T-helper 1 cell treated with Interleukin-12 subunit alpha and Interleukin-12 subunit beta and Interleukin-4 antibody, amounts not matched to agents 30 μg/mL and 1 μg/mL, for 36 hours (primary cell): ENCODE results near the gene TBX10.
"Not testable (repeated sequence)": the region's sequence is repeated elsewhere in the genome, so short reads cannot be mapped to it uniquely, and the experiment has no call there.

Experiments used
- H3K27ac Mint-ChIP-seq: one replicate; pipeline ENCODE4 v1.8.0; 2021; ENCODE audit warnings: mild to moderate bottlenecking, mixed read lengths
- H3K27me3 Mint-ChIP-seq: one replicate; pipeline ENCODE4 v1.8.0; 2021; ENCODE audit warnings: low read depth, mixed read lengths
- H3K36me3 Mint-ChIP-seq: one replicate; pipeline ENCODE4 v1.8.0; 2021; ENCODE audit warnings: low read depth, mixed read lengths
- H3K4me1 Mint-ChIP-seq: one replicate; pipeline ENCODE4 v1.8.0; 2021; ENCODE audit warnings: low read depth, mixed read lengths
- H3K4me3 Mint-ChIP-seq: one replicate; pipeline ENCODE4 v1.8.0; 2021; ENCODE audit warnings: mild to moderate bottlenecking, moderate library complexity, mixed read lengths
- H3K9me3 Mint-ChIP-seq: one replicate; pipeline ENCODE4 v1.8.0; 2021; ENCODE audit warnings: mixed read lengths

TBX10 gene

GRCh38 chr11:67632175-67632981 lies 7.2 kb downstream of the TBX10 start:
- H3K4me3 Mint-ChIP-seq, result peak overlapping the region; percentile 64
- H3K36me3 Mint-ChIP-seq, result no peaks in the 10 kb centered on the region
- no peaks in the 10 kb centered on the region for H3K9me3 Mint-ChIP-seq
- H3K27me3 Mint-ChIP-seq, result no peaks in the 10 kb centered on the region
- peak overlapping the region; percentile 36 for H3K27ac Mint-ChIP-seq
- H3K4me1 Mint-ChIP-seq, result peaks cover 8% of the 10 kb centered on the region

- H3K27ac Mint-ChIP-seq, result peak overlapping the region; percentile 36
- H3K9me3 Mint-ChIP-seq, result no peaks in the 10 kb centered on the region
- no peaks in the 10 kb centered on the region for H3K27me3 Mint-ChIP-seq
- H3K4me1 Mint-ChIP-seq, result peaks cover 8% of the 10 kb centered on the region
- H3K4me3 Mint-ChIP-seq, result peak overlapping the region; percentile 64
- H3K36me3 Mint-ChIP-seq, result no peaks in the 10 kb centered on the region
These were observed 7.7 kb downstream of the TBX10 start for GRCh38 chr11:67631853-67632174.

- Mint-ChIP-seq H3K4me3 (peak overlapping the region; percentile 9), H3K27me3 (no peaks in the 10 kb centered on the region), H3K4me1 (peaks cover 8% of the 10 kb centered on the region), H3K36me3 (no peaks in the 10 kb centered on the region), H3K27ac (no peak overlapping the region), H3K9me3 (no peaks in the 10 kb centered on the region)
These were observed 8.2 kb downstream of the TBX10 start for GRCh38 chr11:67631411-67631810.

GRCh38 chr11:67630943-67631331 lies 8.6 kb downstream of the TBX10 start:
- peaks cover 8% of the 10 kb centered on the region for H3K4me1 Mint-ChIP-seq
- H3K4me3 Mint-ChIP-seq, result peak overlapping the region; percentile 90
- H3K27ac Mint-ChIP-seq, result peak overlapping the region; percentile 76
- H3K27me3 Mint-ChIP-seq, result no peaks in the 10 kb centered on the region
- no peaks in the 10 kb centered on the region for H3K9me3 Mint-ChIP-seq
- H3K36me3 Mint-ChIP-seq, result no peaks in the 10 kb centered on the region

- Mint-ChIP-seq H3K36me3 (no peaks in the 10 kb centered on the region), H3K9me3 (no peaks in the 10 kb centered on the region), H3K27ac (peak overlapping the region; percentile 91), H3K4me1 (peaks cover 10% of the 10 kb centered on the region), H3K4me3 (peak overlapping the region; percentile 90), H3K27me3 (no peaks in the 10 kb centered on the region)
These were observed 9.2 kb downstream of the TBX10 start for GRCh38 chr11:67630228-67630942.

GRCh38 chr11:67629386-67630227 lies 10.0 kb downstream of the TBX10 start, which contains the start of gene NUDT8:
Gene NUDT8, minus strand, starts transcription at chr11:67629937. Its CDS starts 26 bp downstream, at chr11:67629911.
- H3K36me3 Mint-ChIP-seq, result no peaks in the 10 kb centered on the region
- no peaks in the 10 kb centered on the region for H3K27me3 Mint-ChIP-seq
- H3K4me1 Mint-ChIP-seq, result peaks cover 13% of the 10 kb centered on the region
- no peaks in the 10 kb centered on the region for H3K9me3 Mint-ChIP-seq
- peak within 1 kb of the TSS; percentile 91 for H3K27ac Mint-ChIP-seq
- H3K4me3 Mint-ChIP-seq, result peak within 1 kb of the TSS; percentile 90

- H3K27me3 Mint-ChIP-seq, result no peaks in the 10 kb centered on the region
- peaks cover 13% of the 10 kb centered on the region for H3K4me1 Mint-ChIP-seq
- H3K36me3 Mint-ChIP-seq, result no peaks in the 10 kb centered on the region
These were observed 10.7 kb downstream of the TBX10 start for GRCh38 chr11:67628710-67629385.

GRCh38 chr11:67627812-67628624 lies 11.5 kb downstream of the TBX10 start:
- no peaks in the 10 kb centered on the region for H3K27me3 Mint-ChIP-seq
- H3K4me3 Mint-ChIP-seq, result no peak overlapping the region
- no peaks in the 10 kb centered on the region for H3K9me3 Mint-ChIP-seq
- no peaks in the 10 kb centered on the region for H3K36me3 Mint-ChIP-seq
- H3K4me1 Mint-ChIP-seq, result peaks cover 13% of the 10 kb centered on the region
- peak overlapping the region; percentile 31 for H3K27ac Mint-ChIP-seq

More at GRCh38 chr11:67628710-67629385, 10.7 kb downstream of the TBX10 start:
- H3K27ac Mint-ChIP-seq, result no peak overlapping the region
- H3K9me3 Mint-ChIP-seq, result no peaks in the 10 kb centered on the region
- peak overlapping the region; percentile 61 for H3K4me3 Mint-ChIP-seq

GRCh38 chr11:67627441-67627811 lies 12.1 kb downstream of the TBX10 start:
- H3K27me3 Mint-ChIP-seq, result no peaks in the 10 kb centered on the region
- H3K36me3 Mint-ChIP-seq, result no peaks in the 10 kb centered on the region
- no peaks in the 10 kb centered on the region for H3K9me3 Mint-ChIP-seq
- H3K4me1 Mint-ChIP-seq, result peaks cover 13% of the 10 kb centered on the region
- no peak overlapping the region for H3K27ac Mint-ChIP-seq
- H3K4me3 Mint-ChIP-seq, result no peak overlapping the region

GRCh38 chr11:67626970-67627369 lies 12.6 kb downstream of the TBX10 start:
- no peak overlapping the region for H3K27ac Mint-ChIP-seq
- H3K36me3 Mint-ChIP-seq, result no peaks in the 10 kb centered on the region
- H3K4me3 Mint-ChIP-seq, result no peak overlapping the region
- no peaks in the 10 kb centered on the region for H3K9me3 Mint-ChIP-seq
- no peaks in the 10 kb centered on the region for H3K27me3 Mint-ChIP-seq
- peaks cover 13% of the 10 kb centered on the region for H3K4me1 Mint-ChIP-seq

- H3K9me3 Mint-ChIP-seq, result not testable (repeated sequence)
These were observed 13.3 kb downstream of the TBX10 start for GRCh38 chr11:67626131-67626833.

GRCh38 chr11:67623795-67624194 lies 15.8 kb downstream of the TBX10 start:
- not testable (repeated sequence) for H3K27ac Mint-ChIP-seq, H3K4me1 Mint-ChIP-seq

More at GRCh38 chr11:67626131-67626833, 13.3 kb downstream of the TBX10 start:
- peaks cover 13% of the 10 kb centered on the region for H3K4me1 Mint-ChIP-seq
- not testable (repeated sequence) for H3K27ac Mint-ChIP-seq, H3K27me3 Mint-ChIP-seq, H3K4me3 Mint-ChIP-seq, H3K36me3 Mint-ChIP-seq

GRCh38 chr11:67622905-67623304 lies 16.7 kb downstream of the TBX10 start:
- H3K27ac Mint-ChIP-seq, H3K36me3 Mint-ChIP-seq, H3K4me1 Mint-ChIP-seq, H3K27me3 Mint-ChIP-seq, H3K4me3 Mint-ChIP-seq, H3K9me3 Mint-ChIP-seq: not testable (repeated sequence)

More at GRCh38 chr11:67623795-67624194, 15.8 kb downstream of the TBX10 start:
- not testable (repeated sequence) for H3K27me3 Mint-ChIP-seq, H3K4me3 Mint-ChIP-seq, H3K36me3 Mint-ChIP-seq, H3K9me3 Mint-ChIP-seq
